ENCODE results near the gene FBLN2. TPM values are rescaled to one million over a fixed set of nuclear protein-coding genes. Genes with fewer than 3 reads are reported as not detected.

FBLN2 gene
- total and polyA plus RNA-seq, 10 of the 15 experiments (the other 5 are each of a cell fraction or from before 2014, with no cell fraction given), result 0.03 to 0.41 (median 0.12) TPM; not detected in 2

DNA sequence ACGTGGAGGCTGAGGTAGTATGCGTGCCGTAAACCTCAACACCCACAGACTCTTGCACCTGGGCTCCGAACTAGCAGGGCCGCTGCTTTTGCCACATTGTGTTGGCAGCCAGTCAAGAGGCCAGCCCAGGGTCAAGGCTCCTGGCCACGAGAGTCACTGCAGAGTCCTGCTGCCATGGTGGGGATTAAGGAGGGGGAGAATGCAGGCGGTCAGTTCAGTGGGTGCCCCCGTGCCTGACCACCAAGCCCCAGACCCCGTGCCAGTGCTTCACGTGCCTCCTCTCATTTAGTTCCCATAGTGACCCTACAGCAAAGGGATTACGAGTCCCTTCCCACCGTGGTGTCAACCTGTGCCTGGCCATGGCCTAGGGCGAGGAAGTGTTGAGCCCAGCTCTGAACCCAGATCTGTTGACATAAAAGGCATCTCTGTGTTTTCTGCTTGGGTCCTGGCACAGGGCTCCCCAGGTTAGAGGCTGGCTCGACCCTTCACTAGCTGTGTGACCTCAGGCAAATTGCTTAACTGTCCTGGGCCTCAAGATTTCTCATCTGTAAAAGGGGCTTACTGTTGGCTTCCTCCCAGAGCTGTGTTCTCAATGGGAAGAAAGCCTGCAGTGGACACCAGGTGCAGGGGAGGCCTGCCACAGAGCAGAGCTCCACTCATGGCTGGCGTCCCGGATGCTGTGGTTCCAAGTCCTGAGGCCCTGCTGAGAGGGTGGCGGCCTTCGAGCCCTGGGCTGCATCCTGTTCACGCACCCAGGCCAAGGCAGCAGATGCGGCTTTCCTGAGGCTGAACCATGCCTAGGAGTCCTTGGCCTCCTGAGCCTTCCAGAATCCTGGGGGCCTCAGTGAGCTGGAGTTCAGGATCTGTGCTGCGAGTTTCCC is 32.8 kb downstream of the FBLN2 start:
- intact Hi-C loops (cut with micrococcal nuclease; ENCODE audit: unreplicated experiment), result no loop called here
- no TSS peak for BruUV-seq (replicated peaks)
- no peaks in the 10 kb centered on the region; a peak in 2 of 4 replicates for H3K27me3 ChIP-seq (replicated peaks in 1 of 2; ENCODE audit: control insufficient read depth in 2 of 2, insufficient read depth in 2 of 2, low read length in 1 of 2)
- H3K79me2 ChIP-seq (ENCODE audit: control insufficient read depth, insufficient read depth, low read length), result no peaks in the 10 kb centered on the region
- no peak overlapping the region for H3K27ac ChIP-seq (ENCODE audit: control insufficient read depth, insufficient read depth)
- CTCF ChIA-PET, result no interaction called here
- DNase-seq (ENCODE audit: low read depth, low spot score) (no peak), FAIRE-seq (no peak), ATAC-seq (no peak)
- no peak overlapping the region for H3K9ac ChIP-seq (ENCODE audit: control insufficient read depth, insufficient read depth, low read length)
- no peaks in the 10 kb centered on the region for H3K36me3 ChIP-seq (ENCODE audit: control insufficient read depth in 2 of 2, insufficient read depth in 2 of 2, low read length in 1 of 2)
- SMC1A ChIA-PET (ENCODE audit: uncharacterized antibody, unreplicated experiment), result no interaction called here
- H3K4me1 ChIP-seq (ENCODE audit: control insufficient read depth, insufficient read depth, low read length), result no peaks in the 10 kb centered on the region
- no peak overlapping the region for H3K4me3 ChIP-seq
- WGBS (ENCODE audit: insufficient coverage, insufficient replicate concordance, low lambda C conversion rate, missing lambda C conversion rate), result 26% methylated on average over 21 of the region's 21 CpGs
- TF ChIP-seq YBX1 (IDR thresholded peaks at IDR 0.05) (no peak), MYC (IDR thresholded peaks at IDR 0.05; ENCODE audit: insufficient read depth, insufficient read length, insufficient replicate concordance, low read length, severe bottlenecking) (no peak), FOXK2 (IDR thresholded peaks at IDR 0.05) (no peak), SREBF1 (IDR thresholded peaks at IDR 0.05; ENCODE audit: low read length) (no peak), ETV6 (conservative IDR thresholded peaks at IDR 0.05 in 1 of 2, IDR thresholded peaks at IDR 0.05 in 1 of 2; ENCODE audit: borderline replicate concordance in 1 of 2, low read depth in 1 of 2) (no peak), NFIC (IDR thresholded peaks at IDR 0.05; ENCODE audit: low read depth, low read length) (no peak), EZH2 (IDR thresholded peaks at IDR 0.05; ENCODE audit: borderline replicate concordance, control insufficient read depth, low read depth, low read length) (no peak), IRF4 (IDR thresholded peaks at IDR 0.05; ENCODE audit: low read depth, low read length) (no peak), MAX (IDR thresholded peaks at IDR 0.05; ENCODE audit: low read depth, low read length) (no peak), NR2C1 (IDR thresholded peaks at IDR 0.05) (no peak)
- TF ChIP-seq, protein P1, sequence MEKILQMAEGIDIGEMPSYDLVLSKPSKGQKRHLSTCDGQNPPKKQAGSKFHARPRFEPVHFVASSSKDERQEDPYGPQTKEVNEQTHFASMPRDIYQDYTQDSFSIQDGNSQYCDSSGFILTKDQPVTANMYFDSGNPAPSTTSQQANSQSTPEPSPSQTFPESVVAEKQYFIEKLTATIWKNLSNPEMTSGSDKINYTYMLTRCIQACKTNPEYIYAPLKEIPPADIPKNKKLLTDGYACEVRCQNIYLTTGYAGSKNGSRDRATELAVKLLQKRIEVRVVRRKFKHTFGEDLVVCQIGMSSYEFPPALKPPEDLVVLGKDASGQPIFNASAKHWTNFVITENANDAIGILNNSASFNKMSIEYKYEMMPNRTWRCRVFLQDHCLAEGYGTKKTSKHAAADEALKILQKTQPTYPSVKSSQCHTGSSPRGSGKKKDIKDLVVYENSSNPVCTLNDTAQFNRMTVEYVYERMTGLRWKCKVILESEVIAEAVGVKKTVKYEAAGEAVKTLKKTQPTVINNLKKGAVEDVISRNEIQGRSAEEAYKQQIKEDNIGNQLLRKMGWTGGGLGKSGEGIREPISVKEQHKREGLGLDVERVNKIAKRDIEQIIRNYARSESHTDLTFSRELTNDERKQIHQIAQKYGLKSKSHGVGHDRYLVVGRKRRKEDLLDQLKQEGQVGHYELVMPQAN (conservative IDR thresholded peaks at IDR 0.05), result no peak
- TF ChIP-seq, protein P2, sequence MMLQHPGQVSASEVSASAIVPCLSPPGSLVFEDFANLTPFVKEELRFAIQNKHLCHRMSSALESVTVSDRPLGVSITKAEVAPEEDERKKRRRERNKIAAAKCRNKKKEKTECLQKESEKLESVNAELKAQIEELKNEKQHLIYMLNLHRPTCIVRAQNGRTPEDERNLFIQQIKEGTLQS (IDR thresholded peaks at IDR 0.05; ENCODE audit: borderline replicate concordance, extremely low read depth, low read depth, low read length), result no peak
- no peaks in the 10 kb centered on the region for H3K9me3 ChIP-seq (replicated peaks; ENCODE audit: control insufficient read depth, insufficient read depth, low read length)
- in situ Hi-C loops (cut with MboI), result no loop called here
- no peak overlapping the region for H3K4me2 ChIP-seq (ENCODE audit: control insufficient read depth, insufficient read depth)
- RAD21 ChIA-PET (ENCODE audit: unreplicated experiment), result no interaction called here
- POLR2A ChIA-PET, result no interaction called here
- H2AFZ ChIP-seq (ENCODE audit: control insufficient read depth, low read depth, low read length), result no peak overlapping the region
- H4K20me1 ChIP-seq (ENCODE audit: control insufficient read depth, insufficient read depth), result no peaks in the 10 kb centered on the region

Measured in GM12878 (cell line).